Measurements from ENCODE around the gene HCK.

GRCh38 chr20:32009564-32009963, 42.5 kb upstream of the HCK start:
- TF ChIP-seq CTCF (IDR thresholded peaks at IDR 0.05) (no peak), POLR2AphosphoS5 (IDR thresholded peaks at IDR 0.05) (no peak)

Data from sigmoid colon (tissue), 4 donors.